ENCODE results near the gene MFF. TPM values are rescaled to one million over a fixed set of nuclear protein-coding genes. Genes with fewer than 3 reads are reported as not detected.

Gene MFF
- total and polyA plus RNA-seq, 2 donors (not counting 3 experiments of a cell fraction or from before 2014, with no cell fraction given) = 36.3 to 65.1 TPM

DNA sequence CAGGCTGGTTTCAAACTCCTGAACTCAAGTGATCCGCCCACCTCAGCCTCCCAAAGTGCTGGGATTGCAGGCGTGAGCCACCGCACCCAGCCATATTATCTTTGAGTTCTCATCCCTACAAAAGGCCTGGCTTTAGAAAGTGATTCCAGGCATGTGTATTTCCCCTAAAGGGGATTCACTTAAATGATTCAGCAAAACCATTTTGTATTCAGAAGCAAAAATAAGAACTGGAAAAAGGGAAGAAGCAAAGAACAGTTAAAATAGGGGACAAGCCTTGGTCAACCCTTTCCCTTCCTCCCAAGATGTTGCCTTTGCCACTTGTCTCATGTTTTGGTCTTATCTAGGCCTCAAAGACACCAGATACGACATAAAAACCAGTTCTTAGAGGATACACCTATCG is 43.5 kb downstream of the MFF start:
- H4K20me1 ChIP-seq (replicated peaks; ENCODE audit: control insufficient read depth, extremely low read depth, insufficient read depth, low read length) = no peaks in the 10 kb centered on the region
- DNase-seq (ENCODE audit: low read depth, low spot score) (no peak), FAIRE-seq (no peak)
- ChIA-PET CTCF (no interaction called here), POLR2A (no interaction called here)
- no peaks in the 10 kb centered on the region for H3K27me3 ChIP-seq (ENCODE audit: control insufficient read depth in 2 of 2, insufficient read depth in 2 of 2, low read length in 2 of 2)
- dilution Hi-C loops (cut with MboI; ENCODE audit: extremely low pct_ligation_motif_present, low sequenced_read_pairs) = no loop called here
- no peaks in the 10 kb centered on the region for H3K36me3 ChIP-seq (ENCODE audit: control insufficient read depth in 2 of 2, extremely low read depth in 1 of 2, insufficient read depth in 2 of 2, low read length in 2 of 2)
- no peak overlapping the region for H2AFZ ChIP-seq (ENCODE audit: low read depth, low read length)
- no peaks in the 10 kb centered on the region for H3K9me3 ChIP-seq (replicated peaks; ENCODE audit: control insufficient read depth, insufficient read depth, low read length)
- no peak overlapping the region for H3K9ac ChIP-seq (replicated peaks; ENCODE audit: extremely low read depth, insufficient read depth, low read length)
- no peaks in the 10 kb centered on the region for H3K9me1 ChIP-seq (replicated peaks; ENCODE audit: control insufficient read depth, extremely low read depth, insufficient read depth, low read length)
- no peaks in the 10 kb centered on the region for H3K79me2 ChIP-seq (ENCODE audit: control insufficient read depth, insufficient read depth, low read length)
- no peak overlapping the region for H3K4me3 ChIP-seq (replicated peaks in 1 of 3; ENCODE audit: insufficient read depth in 1 of 3, low read depth in 1 of 3, low read length in 3 of 3)
- BruUV-seq (replicated peaks) = no TSS peak
- TF ChIP-seq CTCF (IDR thresholded peaks at IDR 0.05; ENCODE audit: extremely low read depth in 1 of 2, insufficient read depth in 1 of 2, low read depth in 1 of 2, low read length in 2 of 2) (no peak), GATA2 (IDR thresholded peaks at IDR 0.05; ENCODE audit: insufficient read depth, insufficient read length, low read depth, low read length) (no peak), POLR2A (IDR thresholded peaks at IDR 0.05; ENCODE audit: low read depth, low read length) (no peak), EZH2 (IDR thresholded peaks at IDR 0.05; ENCODE audit: borderline replicate concordance, low read depth, low read length, severe bottlenecking) (no peak), MYC (IDR thresholded peaks at IDR 0.05; ENCODE audit: low read depth, low read length) (no peak), JUN (IDR thresholded peaks at IDR 0.05; ENCODE audit: borderline replicate concordance, insufficient read depth, insufficient read length, low read depth) (no peak), POLR2AphosphoS5 (IDR thresholded peaks at IDR 0.05; ENCODE audit: insufficient read depth, low read depth, low read length) (no peak), FOS (IDR thresholded peaks at IDR 0.05; ENCODE audit: borderline replicate concordance, insufficient read depth, low read length) (no peak)
- TF ChIP-seq, protein P1, sequence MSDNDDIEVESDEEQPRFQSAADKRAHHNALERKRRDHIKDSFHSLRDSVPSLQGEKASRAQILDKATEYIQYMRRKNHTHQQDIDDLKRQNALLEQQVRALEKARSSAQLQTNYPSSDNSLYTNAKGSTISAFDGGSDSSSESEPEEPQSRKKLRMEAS (IDR thresholded peaks at IDR 0.05; ENCODE audit: insufficient read depth, insufficient read length) = no peak
- no peak overlapping the region for H3K4me2 ChIP-seq (ENCODE audit: insufficient read depth, low read length)
- intact Hi-C loops (cut with micrococcal nuclease) = no loop called here
- no peaks in the 10 kb centered on the region for H3K4me1 ChIP-seq (ENCODE audit: control insufficient read depth, extremely low read depth, insufficient read depth, low read length)
- no peak overlapping the region for H3K27ac ChIP-seq (ENCODE audit: insufficient read depth, low read depth, low read length)

Measured in endothelial cell of umbilical vein (primary cell).